GM18526 (cell line): ENCODE measurements around the gene SLIT3.

Source experiments
- POLR2A ChIP-seq: IDR thresholded peaks from 3 replicates; pipeline ENCODE4 v1.6.1; 2011; ENCODE audit not compliant: insufficient read length; ENCODE audit errors: extremely low read depth

The SLIT3 gene

DNA sequence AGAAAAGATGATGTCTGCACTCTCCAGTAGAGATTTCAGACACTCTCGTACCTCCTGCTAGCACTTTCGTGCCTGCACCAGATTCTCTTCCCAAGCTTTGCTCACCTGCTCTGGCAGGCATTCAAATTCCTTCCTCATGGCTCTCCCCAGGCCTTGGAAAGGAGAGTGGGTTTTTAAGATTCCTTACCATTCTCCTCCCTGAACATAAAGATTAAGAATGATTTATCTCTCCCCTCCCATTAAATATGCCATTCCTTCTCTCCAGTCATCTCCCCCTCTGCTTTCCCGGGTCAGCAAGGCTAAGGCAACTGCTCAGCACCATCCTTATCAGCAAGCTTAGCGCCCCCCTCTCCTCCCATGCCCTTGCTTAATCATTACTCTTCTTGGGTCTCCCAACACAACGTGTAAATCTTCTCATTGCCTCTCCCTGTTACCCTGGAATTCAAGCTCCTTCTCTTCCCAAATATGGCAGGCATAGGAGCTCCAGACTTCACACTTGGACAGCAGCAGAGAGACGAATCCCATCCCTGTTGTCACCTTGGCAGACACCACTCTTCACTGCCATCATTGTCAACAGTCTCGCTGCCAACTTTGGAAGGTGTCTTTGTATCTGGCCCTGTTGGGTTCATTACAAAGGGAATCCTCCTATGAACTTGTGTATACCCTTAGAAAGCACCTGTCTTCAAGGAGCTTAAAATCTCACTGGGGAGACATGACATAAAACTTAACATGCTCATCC lies 332.9 kb downstream of the SLIT3 start:
- TF ChIP-seq POLR2A: no peak

DNA sequence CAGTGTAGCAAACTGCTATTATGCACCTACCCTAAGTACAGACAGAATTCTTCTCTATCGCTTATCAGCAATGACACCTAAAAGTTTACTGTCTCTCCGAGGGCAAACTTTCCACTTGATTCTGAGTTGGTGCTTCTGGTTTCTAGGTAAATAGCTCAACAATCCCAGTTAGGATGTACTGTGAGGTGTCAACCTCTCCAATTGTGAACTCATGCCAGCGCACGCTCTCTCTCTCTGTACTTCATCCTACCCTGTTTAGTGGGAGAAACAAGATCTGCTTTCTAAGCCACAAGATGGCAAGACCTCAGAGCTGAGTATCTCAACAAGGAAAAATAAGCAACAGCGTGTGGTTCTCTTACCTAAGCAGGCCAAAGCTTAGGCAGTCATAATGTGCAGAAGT lies 335.3 kb downstream of the SLIT3 start:
- TF ChIP-seq POLR2A: no peak

DNA sequence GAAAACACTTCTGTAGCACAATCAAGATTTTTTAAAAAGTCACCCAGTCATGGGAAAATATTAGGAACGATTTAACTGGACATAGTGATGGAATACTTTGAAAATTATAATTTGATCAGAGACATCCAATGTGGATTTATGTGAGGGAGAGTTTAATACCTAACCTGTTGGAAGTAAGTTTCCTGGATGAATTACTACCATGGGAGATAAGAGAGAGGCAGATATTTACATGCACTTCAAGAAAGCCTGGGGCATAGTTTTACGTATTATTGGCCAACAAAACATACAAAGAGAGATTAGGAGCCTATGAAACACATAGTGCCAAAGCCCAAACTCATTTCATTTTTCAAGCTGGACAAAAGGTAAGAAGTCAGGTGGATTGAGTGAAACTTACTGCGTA lies 336.8 kb downstream of the SLIT3 start:
- TF ChIP-seq POLR2A: no peak

DNA sequence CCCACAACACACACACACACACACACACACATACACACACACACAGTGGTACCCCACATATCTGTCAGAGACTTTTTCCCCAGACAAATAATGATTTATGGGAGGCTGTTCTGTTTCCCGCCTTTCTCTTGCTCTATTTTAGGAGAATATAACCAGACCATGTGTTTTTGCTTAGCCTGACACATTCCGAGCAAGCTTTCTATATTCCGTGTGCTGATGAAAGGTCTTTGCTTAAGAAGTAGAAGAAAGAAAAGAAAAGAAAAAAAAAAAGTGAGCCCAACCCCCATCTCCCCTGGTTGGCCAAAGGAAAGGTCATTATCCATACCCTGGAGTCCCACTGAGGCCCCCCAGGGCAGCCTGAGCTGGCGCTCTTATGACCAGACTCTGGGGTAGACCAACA lies 338.6 kb downstream of the SLIT3 start:
- TF ChIP-seq POLR2A: no peak

DNA sequence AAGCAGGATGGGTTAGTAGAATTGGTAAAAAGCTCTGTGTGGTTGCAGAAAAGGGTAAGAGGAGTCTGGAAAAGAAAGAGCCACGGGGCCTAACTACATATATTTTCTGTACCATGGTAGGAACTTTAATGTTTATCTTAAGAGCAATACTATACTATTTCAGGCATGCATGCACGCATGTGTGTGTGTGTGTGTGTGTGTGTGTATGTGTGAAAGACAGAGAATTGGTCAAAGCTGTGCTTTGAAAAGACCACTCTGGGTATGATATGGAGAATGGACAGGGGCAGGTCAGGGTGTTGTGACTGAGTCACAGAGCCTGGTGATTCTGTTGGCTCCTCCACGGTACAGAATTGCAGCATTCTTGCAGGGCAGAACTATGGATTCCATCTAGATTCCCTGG lies 339.3 kb downstream of the SLIT3 start:
- no peak for TF ChIP-seq POLR2A

DNA sequence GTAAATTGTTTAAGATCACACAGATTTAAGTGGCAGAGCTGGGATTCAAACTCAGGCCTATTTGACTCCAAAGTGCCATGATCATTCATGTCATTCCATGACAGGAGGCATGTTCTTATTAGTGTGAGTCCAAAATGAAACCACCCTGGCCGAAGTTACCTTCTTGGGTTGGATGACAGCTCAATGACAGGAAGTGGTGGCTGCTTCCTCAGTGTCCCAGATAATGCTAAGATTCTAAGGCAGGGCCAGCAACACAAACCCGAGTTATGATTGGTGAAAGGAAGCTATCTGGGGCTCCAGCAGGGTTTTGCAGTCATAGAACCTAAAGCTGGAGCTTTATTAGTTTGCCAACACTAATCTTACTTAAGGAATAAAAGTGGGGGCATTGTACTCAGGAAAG lies 340.4 kb downstream of the SLIT3 start:
- no peak for TF ChIP-seq POLR2A

DNA sequence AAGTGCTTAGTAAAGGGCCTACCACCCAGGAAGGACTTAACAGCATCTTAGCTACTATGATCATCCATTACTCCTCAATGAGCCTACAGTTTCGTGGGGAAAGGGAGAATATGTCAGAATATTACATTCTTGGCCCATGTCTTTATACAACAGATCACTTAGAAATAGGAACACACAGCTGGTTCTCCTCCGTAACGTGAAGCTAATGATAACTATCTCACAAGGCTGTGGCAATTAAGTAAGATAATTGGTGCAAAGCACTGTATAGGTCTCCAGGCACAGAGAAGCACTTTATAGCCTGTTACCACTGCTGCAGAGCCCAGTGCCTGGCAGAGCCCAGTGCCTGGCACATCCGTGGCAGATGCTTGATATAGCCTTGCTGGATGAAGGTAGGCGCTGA lies 347.6 kb downstream of the SLIT3 start:
- no peak for TF ChIP-seq POLR2A

DNA sequence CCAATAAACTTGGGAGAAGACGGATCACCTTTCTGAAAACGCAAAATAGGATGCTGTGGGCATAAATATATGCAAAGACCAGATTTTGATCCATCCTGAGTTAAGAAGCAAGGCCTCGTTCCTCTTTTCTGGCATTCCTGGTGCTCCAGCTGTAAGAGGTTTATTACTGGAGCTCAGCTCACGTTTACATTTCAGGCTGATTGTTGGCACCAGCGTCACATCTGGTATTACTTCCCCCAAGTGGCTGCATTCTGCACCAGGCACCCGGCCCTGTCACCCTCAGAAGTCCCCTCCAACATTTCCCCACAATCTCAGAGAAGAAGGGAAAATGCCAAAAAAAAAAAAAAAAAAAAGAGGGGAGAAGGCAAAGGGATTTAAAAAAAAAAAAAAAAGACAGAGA lies 348.7 kb downstream of the SLIT3 start:
- TF ChIP-seq POLR2A: no peak

DNA sequence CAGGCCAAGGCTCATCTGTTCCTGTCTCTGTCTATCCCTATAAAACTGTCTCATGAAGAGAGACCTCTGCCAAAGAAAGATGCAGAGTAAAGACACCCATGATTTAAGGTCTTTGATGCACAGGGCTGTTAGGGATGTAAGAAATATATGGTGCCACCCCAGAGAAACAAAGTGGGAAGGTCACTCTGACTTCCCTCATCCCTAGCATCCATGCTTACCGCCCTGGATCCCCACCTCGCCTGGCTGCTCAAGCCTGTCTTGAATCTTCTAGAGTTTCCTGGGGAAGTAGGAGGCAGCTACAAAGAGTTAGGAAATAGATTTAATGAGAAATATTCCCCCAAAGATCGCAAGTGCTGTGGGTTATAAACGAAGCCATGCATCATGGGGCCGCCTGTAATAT lies 349.2 kb downstream of the SLIT3 start:
- no peak for TF ChIP-seq POLR2A

DNA sequence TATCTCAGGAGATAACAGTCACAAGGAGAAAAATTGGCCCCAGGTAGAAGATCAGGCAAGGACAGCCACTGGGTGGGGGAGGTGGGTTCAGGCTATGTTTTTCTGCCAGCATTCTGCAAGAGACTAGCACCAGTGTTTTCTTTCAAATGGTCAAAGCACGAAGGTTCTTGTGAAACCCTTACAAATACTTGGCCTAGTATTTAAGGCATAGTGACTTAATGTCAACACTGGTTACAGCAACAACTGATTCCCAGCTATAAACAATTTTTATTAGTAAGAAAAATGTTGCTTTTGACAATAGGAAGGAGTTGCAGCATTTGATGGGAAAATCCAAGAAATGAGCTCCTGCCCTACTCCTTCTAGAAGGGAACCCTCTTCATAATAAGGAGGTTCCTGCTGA lies 349.6 kb downstream of the SLIT3 start:
- TF ChIP-seq POLR2A: no peak

DNA sequence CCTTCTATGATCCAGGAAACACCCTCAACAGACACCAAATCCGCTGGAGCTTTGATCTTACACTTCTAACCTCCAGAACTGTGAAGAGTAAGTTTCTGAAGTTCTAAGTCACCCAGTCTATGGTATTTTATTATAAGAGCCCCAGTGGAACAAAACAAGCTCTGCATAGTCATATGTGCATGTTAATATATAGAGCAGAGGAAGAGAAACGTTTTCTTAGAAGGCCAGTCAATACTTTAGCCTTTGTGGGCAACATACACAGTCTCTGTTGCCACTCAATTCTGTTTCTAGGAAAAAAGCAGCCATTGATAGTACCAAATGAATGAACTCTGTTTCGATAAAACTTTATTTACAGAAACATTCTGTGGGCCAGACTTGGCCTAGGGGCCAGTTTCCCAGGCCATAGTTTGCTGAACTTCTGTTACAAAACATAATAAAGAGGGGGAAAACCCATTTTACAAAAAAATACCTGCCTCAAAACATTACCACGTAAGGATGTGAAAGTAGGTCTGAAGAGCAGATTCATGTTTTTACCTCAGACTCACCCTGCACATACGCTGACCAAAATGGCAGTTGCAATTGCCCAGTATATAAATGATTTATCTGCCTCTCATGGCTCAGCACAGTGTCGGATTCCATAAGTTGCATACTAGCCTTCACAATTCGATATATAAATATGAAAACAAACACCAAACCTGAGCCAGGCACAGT lies 350.5 kb downstream of the SLIT3 start:
- TF ChIP-seq POLR2A: no peak

DNA sequence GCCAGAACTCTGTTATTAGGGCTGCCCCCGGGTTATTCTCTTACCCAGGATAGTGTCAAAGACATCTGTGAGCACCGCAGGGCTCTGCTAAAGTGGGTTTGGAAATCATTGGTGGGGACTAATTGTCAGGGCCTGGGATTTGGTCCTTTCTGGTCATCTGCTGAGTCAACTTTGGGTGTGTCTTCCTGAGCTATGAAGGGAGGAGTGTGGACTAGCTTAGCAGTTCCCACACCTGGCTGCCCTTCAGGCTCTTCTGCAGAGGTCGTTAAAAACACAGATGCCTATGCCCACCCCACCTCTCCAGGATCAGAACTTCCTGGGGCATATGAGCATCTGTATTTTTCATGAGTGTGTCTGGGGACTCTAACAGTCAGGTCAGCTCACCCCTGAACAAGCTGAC lies 352.2 kb downstream of the SLIT3 start:
- TF ChIP-seq POLR2A: no peak

DNA sequence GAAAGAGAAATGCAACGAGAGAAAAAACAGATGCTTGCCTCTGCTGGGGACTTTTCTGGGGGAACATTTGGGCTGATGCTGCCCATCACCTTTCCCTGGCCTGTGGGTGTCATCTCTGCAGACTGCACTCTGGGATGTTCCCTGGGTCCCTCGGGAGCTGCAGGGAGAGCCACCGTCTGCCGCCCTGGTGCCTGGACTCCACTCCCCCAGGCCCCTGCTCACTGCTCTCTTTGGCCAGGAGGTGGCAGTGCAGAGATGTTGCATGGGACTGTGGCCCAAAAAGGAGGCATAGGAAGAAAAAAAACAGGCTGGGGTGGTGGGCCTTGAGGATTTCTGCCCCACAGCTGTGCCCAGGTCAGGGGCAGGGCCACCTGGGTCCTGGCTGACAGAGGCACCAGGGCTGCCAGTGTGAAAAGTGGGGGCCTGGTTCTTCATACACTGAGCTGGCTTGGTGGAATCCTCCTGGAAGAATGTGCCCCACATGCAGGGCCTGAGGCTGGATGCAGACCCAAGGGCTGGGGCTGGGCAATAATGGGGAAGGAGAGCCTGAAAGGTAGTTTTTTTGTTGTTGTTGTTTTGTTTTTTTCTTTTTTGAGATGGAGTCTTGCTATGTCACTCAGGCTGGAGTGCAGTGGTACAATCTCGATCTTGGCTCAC lies 353.6 kb downstream of the SLIT3 start:
- TF ChIP-seq POLR2A: no peak

DNA sequence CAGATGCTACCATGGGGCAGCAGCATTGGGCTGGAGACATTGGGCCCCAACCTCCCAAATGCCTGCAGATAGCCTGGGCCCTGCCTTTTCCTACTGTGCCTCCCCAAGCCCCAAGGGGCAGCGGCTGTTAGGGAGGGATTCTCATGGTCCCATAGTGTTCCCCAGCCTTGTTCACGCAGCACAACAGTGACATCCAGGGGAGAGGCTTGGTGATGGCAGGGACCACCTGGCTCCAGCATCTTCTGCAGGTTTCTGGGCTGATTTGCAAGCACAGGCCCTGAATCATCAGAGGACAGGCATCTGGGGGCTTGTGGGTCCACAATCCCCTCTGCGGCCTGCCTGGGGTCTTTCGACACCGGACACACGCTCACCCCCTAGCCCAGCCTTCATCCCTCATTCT lies 354.6 kb downstream of the SLIT3 start:
- TF ChIP-seq POLR2A: no peak

DNA sequence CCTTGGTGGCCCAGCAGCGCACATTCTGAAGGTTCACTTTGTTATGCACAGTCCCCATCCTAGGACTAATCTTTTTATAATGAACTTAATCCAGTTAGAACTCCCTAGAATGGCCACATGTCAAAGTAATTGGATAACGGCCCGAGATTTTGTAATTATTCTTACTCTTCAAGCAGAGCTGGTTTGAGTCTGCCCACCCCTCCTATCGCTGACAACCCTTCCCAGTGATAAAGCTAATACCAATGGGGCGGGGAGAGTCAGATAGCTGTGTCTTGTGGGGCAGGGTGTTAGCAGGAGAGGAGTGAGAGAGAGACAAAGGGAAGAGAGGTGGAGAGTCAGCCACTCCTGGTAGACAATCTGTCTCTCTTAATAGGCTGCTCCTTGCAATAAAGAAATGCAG lies 356.9 kb downstream of the SLIT3 start:
- no peak for TF ChIP-seq POLR2A
